Measurements from ENCODE around the gene TUBA4A.

- TF ChIP-seq POLR2A (IDR thresholded peaks at IDR 0.05; ENCODE audit: low read depth, low read length) (no peak), SPI1 (IDR thresholded peaks at IDR 0.05; ENCODE audit: low read depth, low read length) (no peak), POLR2AphosphoS5 (IDR thresholded peaks at IDR 0.05; ENCODE audit: low read depth, low read length) (no peak)
These were observed 29.7 kb downstream of the TUBA4A start for GRCh38 chr2:219223831-219224610.

All from GM12891 (cell line).